PC-9 (cell line): ENCODE results near the gene SLC9B1. TPM values are rescaled to one million over a fixed set of nuclear protein-coding genes. Genes with fewer than 3 reads are reported as not detected.
"Not testable (repeated sequence)": the region's sequence is repeated elsewhere in the genome, so short reads cannot be mapped to it uniquely, and the experiment has no call there.

Experiments used
- BruUV-seq: library from RNA; stranded (reverse); fragments of 400-500 nt; replicated peaks from 2 replicates; lab custom pipeline; 2021; lab: Mats Ljungman, UMichigan
- CTCF ChIA-PET: fragments of 300-600 bp; sonication (Branson Sonifier 250); formaldehyde crosslinking; loops from one replicate; lab custom pipeline; 2022; ENCODE audit warnings: antibody characterized with exemption; lab: Charles Lee
- POLR2A ChIA-PET: fragments of 300-600 bp; sonication (Branson Sonifier 250); formaldehyde crosslinking; loops from one replicate; lab custom pipeline; 2022; ENCODE audit warnings: antibody characterized with exemption; ENCODE audit not compliant: unreplicated experiment; lab: Charles Lee
- DNase-seq, 2 experiments: peaks; one replicate each; pipeline versions ENCODE4 v3.0.0 to v3.0.0-alpha.2; 2015 to 2022; ENCODE audit warnings: mixed read lengths in 1 of 2
- H2AFZ ChIP-seq: fragments of 200-600 bp; sonication (generic); 2 replicates; pipeline ENCODE4 v1.8.1; 2017; ENCODE audit warnings: antibody characterized with exemption
- H3F3A ChIP-seq: fragments of 200-600 bp; sonication (generic); 2 replicates; pipeline ENCODE4 v1.8.1; 2017; ENCODE audit warnings: antibody characterized with exemption, mild to moderate bottlenecking, low read depth; ENCODE audit not compliant: insufficient read depth
- H3K27ac ChIP-seq: fragments of 200-600 bp; sonication (generic); 2 replicates; pipeline ENCODE4 v1.6.1; 2016; ENCODE audit warnings: mixed run types
- H3K27me3 ChIP-seq: fragments of 200-600 bp; sonication (generic); 2 replicates; pipeline ENCODE4 v1.6.1; 2016; ENCODE audit warnings: low read depth, mixed run types; ENCODE audit not compliant: insufficient read depth
- H3K36me3 ChIP-seq: fragments of 200-600 bp; sonication (generic); 2 replicates; pipeline ENCODE4 v1.6.1; 2016; ENCODE audit warnings: low read depth, mixed run types
- H3K4me1 ChIP-seq: fragments of 200-600 bp; sonication (generic); replicated peaks from 2 replicates; pipeline ENCODE4 v1.6.1; 2016; ENCODE audit warnings: mixed run types; ENCODE audit not compliant: insufficient read depth
- H3K4me2 ChIP-seq: fragments of 200-600 bp; sonication (generic); 2 replicates; pipeline ENCODE4 v1.6.1; 2017; ENCODE audit warnings: mixed run types
- H3K4me3 ChIP-seq: fragments of 200-600 bp; sonication (generic); 2 replicates; pipeline ENCODE4 v1.6.1; 2016; ENCODE audit warnings: mixed run types
- H3K79me2 ChIP-seq: fragments of 200-600 bp; sonication (generic); 2 replicates; pipeline ENCODE4 v1.6.1; 2017; ENCODE audit warnings: low read depth, mixed run types
- H3K9me2 ChIP-seq: fragments of 200-600 bp; sonication (generic); 2 replicates; pipeline ENCODE4 v1.8.1; 2017; ENCODE audit warnings: mild to moderate bottlenecking; ENCODE audit not compliant: insufficient read depth
- H3K9me3 ChIP-seq: fragments of 200-600 bp; sonication (generic); 2 replicates; pipeline ENCODE4 v1.8.1; 2016; ENCODE audit warnings: low read depth; ENCODE audit not compliant: insufficient read depth
- H4K20me1 ChIP-seq: fragments of 200-600 bp; sonication (generic); 2 replicates; pipeline ENCODE4 v1.8.1; 2017; ENCODE audit not compliant: insufficient read depth
- CTCF ChIP-seq: fragments of 200-600 bp; sonication (generic); conservative IDR thresholded peaks from 2 replicates; pipeline ENCODE4 v1.6.1; 2017; ENCODE audit warnings: mixed run types, antibody characterized with exemption, mild to moderate bottlenecking, moderate library complexity
- EZH2 ChIP-seq: fragments of 200-600 bp; sonication (generic); IDR thresholded peaks from 2 replicates; pipeline ENCODE4 v1.8.0; 2017; ENCODE audit warnings: antibody characterized with exemption, low read depth
- intact Hi-C: fragments of 100-400 bp; cut with micrococcal nuclease; formaldehyde crosslinking; loops from one replicate; pipeline ENCODE4 v1.10.0; 2022; ENCODE audit not compliant: unreplicated experiment
- total RNA-seq: library from RNA; stranded (reverse); gene quantifications from 2 replicates; pipeline ENCODE4 v1.2.3, GENCODE V29; 2021

The SLC9B1 gene
- total RNA-seq, 1 experiment from 2014 or later, result not detected

GRCh38 chr4:102994803-102995202, 24.7 kb downstream of the SLC9B1 start:
- Histone ChIP-seq H3F3A (no peaks in the 10 kb centered on the region), H3K36me3 (no peaks in the 10 kb centered on the region), H3K4me1 (0 out of 2 replicates have a peak, but pooled peaks cover 4% of the 10 kb centered on the region), H3K79me2 (no peaks in the 10 kb centered on the region), H4K20me1 (no peaks in the 10 kb centered on the region), H3K4me3 (no peak overlapping the region), H3K27me3 (no peaks in the 10 kb centered on the region), H3K27ac (no peak overlapping the region), H3K4me2 (no peak overlapping the region), H3K9me3 (no peaks in the 10 kb centered on the region), H3K9me2 (no peaks in the 10 kb centered on the region), H2AFZ (no peak overlapping the region)
- DNase-seq, result no peak
- ChIA-PET POLR2A (interaction anchor here (0.7 kb wide), 1 partner anchor 645 kb away, joined by 3 read pairs; no protein-coding TSS in a partner anchor), CTCF (no interaction called here)
- no peak for TF ChIP-seq CTCF
- intact Hi-C loops, result no loop called here
- BruUV-seq, result no TSS peak

GRCh38 chr4:102993985-102994384, 25.5 kb downstream of the SLC9B1 start:
- BruUV-seq, CTCF ChIA-PET, H3K4me1 ChIP-seq, H3K4me3 ChIP-seq, H4K20me1 ChIP-seq, H3K9me2 ChIP-seq, intact Hi-C loops, H2AFZ ChIP-seq, H3K27ac ChIP-seq, H3F3A ChIP-seq, H3K36me3 ChIP-seq, H3K4me2 ChIP-seq, H3K79me2 ChIP-seq, DNase-seq, H3K9me3 ChIP-seq, H3K27me3 ChIP-seq, POLR2A ChIA-PET: not testable (repeated sequence)

- intact Hi-C loops, result no loop called here
Observed at GRCh38 chr4:102988429-102989020, 31.0 kb downstream of the SLC9B1 start.

More at GRCh38 chr4:102988429-102989020, 31.0 kb downstream of the SLC9B1 start:
- Histone ChIP-seq H3K4me3 (no peak overlapping the region), H3K27ac (no peak overlapping the region), H3K9me2 (no peaks in the 10 kb centered on the region), H3K36me3 (no peaks in the 10 kb centered on the region), H3K4me1 (no peaks in the 10 kb centered on the region), H3K27me3 (no peaks in the 10 kb centered on the region), H4K20me1 (no peaks in the 10 kb centered on the region), H3F3A (no peaks in the 10 kb centered on the region), H3K4me2 (no peak overlapping the region), H3K9me3 (no peaks in the 10 kb centered on the region), H2AFZ (no peak overlapping the region), H3K79me2 (no peaks in the 10 kb centered on the region)
- TF ChIP-seq EZH2 (no peak), CTCF (no peak)
- CTCF ChIA-PET, result no interaction called here
- DNase-seq, result no peak
- no TSS peak for BruUV-seq
- POLR2A ChIA-PET, result no interaction called here
